HepG2 (cell line): ENCODE results near the gene CCDC150. TPM values are rescaled to one million over a fixed set of nuclear protein-coding genes. Genes with fewer than 3 reads are reported as not detected.

ENCODE experiments used
- ATAC-seq: fragments of 200-7000 bp; cut with Tn5 transposase; 3 replicates; pipeline ENCODE4 v1.9.1; 2020; ENCODE audit warnings: mild to moderate bottlenecking, moderate library complexity
- BruUV-seq: library from RNA; stranded (reverse); fragments of 400-500 nt; replicated peaks from 2 replicates; lab custom pipeline; 2021; lab: Mats Ljungman, UMichigan
- CTCF ChIA-PET: fragments of 300-600 bp; formaldehyde crosslinking; extraction: SDS; loops from one replicate; lab custom pipeline; 2021; ENCODE audit warnings: low total read pairs, inconsistent platforms, low intra/inter-chr PET ratio; lab: Yijun Ruan, JAX
- POLR2A ChIA-PET: fragments of 350-600 bp; sonication (Branson Sonifier 250); formaldehyde crosslinking; loops from one replicate; lab custom pipeline; 2020; ENCODE audit warnings: antibody characterized with exemption, inconsistent platforms; lab: Yijun Ruan, JAX
- DNase-seq: peaks from one replicate; pipeline ENCODE4 v3.0.0-alpha.2; 2015; ENCODE audit warnings: low spot score
- FAIRE-seq: peaks from 3 replicates; lab custom pipeline; 2011; peaks lifted over from hg19 to GRCh38; lab: Jason Lieb, UNC
- H2AFZ ChIP-seq: one replicate; pipeline ENCODE4 v1.6.1; 2011; ENCODE audit warnings: low read length, inconsistent platforms
- H3K27ac ChIP-seq: fragments of 300-600 bp; 3 replicates; pipeline ENCODE4 v1.8.0; 2011; ENCODE audit warnings: mixed run types, mild to moderate bottlenecking, mixed read lengths, low read length, inconsistent platforms; ENCODE audit not compliant: insufficient read depth; ENCODE audit errors: extremely low read length
- H3K27me3 ChIP-seq, 2 experiments: fragments of 200-600 bp in 1 of 2; 2 replicates in 1 of 2; 3 replicates in 1 of 2; pipeline versions ENCODE4 v1.6.0 to v1.8.0; 2011; ENCODE audit warnings: low read length in 2 of 2, mild to moderate bottlenecking in 2 of 2, moderate library complexity in 2 of 2, inconsistent platforms in 1 of 2; ENCODE audit not compliant: insufficient read depth in 2 of 2, control insufficient read depth in 1 of 2
- H3K36me3 ChIP-seq, 2 experiments: fragments of 200-600 bp in 1 of 2; replicated peaks in 1 of 2; 2 replicates in 1 of 2; 3 replicates in 1 of 2; pipeline versions ENCODE4 v1.5.1 to v1.8.0; 2011; ENCODE audit warnings: low read length in 2 of 2, inconsistent platforms in 1 of 2; ENCODE audit not compliant: insufficient read depth in 2 of 2, control insufficient read depth in 1 of 2
- H3K4me1 ChIP-seq: 2 replicates; pipeline ENCODE4 v1.5.1; 2012; ENCODE audit warnings: low read length, inconsistent platforms; ENCODE audit not compliant: insufficient read depth
- H3K4me2 ChIP-seq: 2 replicates; pipeline ENCODE4 v1.6.0; 2011; ENCODE audit warnings: low read depth, low read length, inconsistent platforms
- H3K4me3 ChIP-seq, 3 experiments: fragments of 200-600 bp in 1 of 3; sonication (generic), shearing (Covaris generic) in 1 of 3; replicated peaks in 1 of 3; 2 replicates each; pipeline ENCODE4 v1.5.1; 2011 to 2016; ENCODE audit warnings: low read length in 3 of 3, inconsistent platforms in 2 of 3, low read depth in 2 of 3, mild to moderate bottlenecking in 2 of 3, control low read depth in 1 of 3, mixed read lengths in 1 of 3; ENCODE audit not compliant: insufficient read depth in 1 of 3
- H3K79me2 ChIP-seq: one replicate; pipeline ENCODE4 v1.6.1; 2011; ENCODE audit warnings: low read length, inconsistent platforms; ENCODE audit not compliant: insufficient read depth
- H3K9ac ChIP-seq: 2 replicates; pipeline ENCODE4 v1.6.0; 2011; ENCODE audit warnings: mild to moderate bottlenecking, low read depth, low read length, inconsistent platforms; ENCODE audit not compliant: insufficient read depth
- H3K9me3 ChIP-seq: 2 replicates; pipeline ENCODE4 v1.5.1; 2012; ENCODE audit warnings: mild to moderate bottlenecking, low read length
- H4K20me1 ChIP-seq: 2 replicates; pipeline ENCODE4 v1.6.0; 2011; ENCODE audit warnings: inconsistent platforms, mild to moderate bottlenecking, low read length, moderate library complexity; ENCODE audit not compliant: insufficient read depth
- ETV5 ChIP-seq: IDR thresholded peaks from 2 replicates; pipeline ENCODE4 v1.6.1; 2018; ENCODE audit warnings: missing biosample characterization, missing genetic modification reagents, inconsistent platforms, borderline replicate concordance
- FOSL2 ChIP-seq: sonication (generic); formaldehyde crosslinking; IDR thresholded peaks from 2 replicates; pipeline ENCODE4 v1.4.0; 2020; ENCODE audit warnings: missing genetic modification reagents
- GABPA ChIP-seq, 2 experiments: IDR thresholded peaks; 2 replicates each; pipeline ENCODE4 v1.6.1; 2011 to 2016; ENCODE audit warnings: low read depth in 2 of 2, low read length in 1 of 2, missing biosample characterization in 1 of 2, missing genetic modification characterization in 1 of 2
- HBP1 ChIP-seq: IDR thresholded peaks from 2 replicates; pipeline ENCODE4 v1.6.1; 2016; ENCODE audit warnings: low read depth, control low read depth
- HMG20A ChIP-seq: IDR thresholded peaks from 2 replicates; pipeline ENCODE4 v1.6.1; 2016; ENCODE audit warnings: borderline replicate concordance
- KDM6A ChIP-seq: IDR thresholded peaks from 2 replicates; pipeline ENCODE4 v1.6.1; 2016; ENCODE audit warnings: low read depth
- RFX5 ChIP-seq: IDR thresholded peaks from 2 replicates; pipeline ENCODE4 v1.6.1; 2011; ENCODE audit warnings: low read depth, low read length, improper control_type of control experiment
- SIX1 ChIP-seq: sonication (generic); formaldehyde crosslinking; IDR thresholded peaks from 2 replicates; pipeline ENCODE4 v1.4.0; 2020; ENCODE audit warnings: missing genetic modification reagents, borderline replicate concordance
- ZKSCAN8 ChIP-seq: IDR thresholded peaks from 2 replicates; pipeline ENCODE4 v1.6.1; 2016; ENCODE audit warnings: borderline replicate concordance, missing genetic modification reagents, missing compliant biosample characterization
- ZMYM2 ChIP-seq: sonication (generic); formaldehyde crosslinking; IDR thresholded peaks from 2 replicates; pipeline ENCODE4 v1.8.0; 2022; ENCODE audit warnings: mild to moderate bottlenecking, missing genetic modification reagents
- ZNF224 ChIP-seq: sonication (generic); formaldehyde crosslinking; IDR thresholded peaks from 2 replicates; pipeline ENCODE4 v1.5.0; 2020; ENCODE audit warnings: mild to moderate bottlenecking, missing genetic modification reagents
- ZNF382 ChIP-seq: sonication (generic); formaldehyde crosslinking; IDR thresholded peaks from 2 replicates; pipeline ENCODE4 v1.5.0; 2020; ENCODE audit warnings: missing genetic modification reagents, mild to moderate bottlenecking, borderline replicate concordance
- ZNF564 ChIP-seq: sonication (generic); formaldehyde crosslinking; IDR thresholded peaks from 2 replicates; pipeline ENCODE4 v1.8.1; 2023; ENCODE audit warnings: mild to moderate bottlenecking, missing genetic modification reagents
- WGBS: methylation state at CpG from one replicate; pipeline ENCODE4 v1.1.6; 2017; ENCODE audit warnings: low lambda C conversion rate; 5-methylcytosine and 5-hydroxymethylcytosine counted together
- in situ Hi-C: cut with HindIII; loops from 2 replicates; pipeline ENCODE4 v1.10.0; 2017; ENCODE audit warnings: low pct_unique_long_range_greater_than_20kb; ENCODE audit not compliant: extremely low pct_ligation_motif_present
- intact Hi-C: fragments of 100-400 bp; cut with micrococcal nuclease; formaldehyde crosslinking; loops from one replicate; pipeline ENCODE4 v1.10.0; 2022; ENCODE audit not compliant: unreplicated experiment
- polyA plus RNA-seq, 8 experiments: library from polyadenylated mRNA; depleted of rRNA in 3 of 8; stranded (reverse) in 7 of 8; unstranded in 1 of 8; fragments of >200 nt; fragmentation: Illumina TruSeq in 4 of 8; extraction: Trizol in 4 of 8; gene quantifications; 2 replicates each; pipeline versions ENCODE4 v1.2.1 to v1.2.3, GENCODE V29; 2011 to 2016; ENCODE audit warnings: low read depth in 4 of 8, missing spikeins in 1 of 8, mixed read lengths in 1 of 8; ENCODE audit not compliant: insufficient read depth in 1 of 8
- total RNA-seq, 5 experiments: library from RNA; depleted of rRNA; stranded (reverse); fragments of >200 nt; fragmentation: Illumina TruSeq; extraction: Trizol; gene quantifications; 2 replicates each; pipeline ENCODE4 v1.2.3, GENCODE V29; 2016; ENCODE audit warnings: low read depth in 1 of 5

Gene CCDC150
- total and polyA plus RNA-seq, 2 of the 13 experiments (the other 11 are each of a cell fraction or from before 2014, with no cell fraction given), result 14.9 to 32.6 TPM

- Histone ChIP-seq H3K9me3 (no peaks in the 10 kb centered on the region), H4K20me1 (no peaks in the 10 kb centered on the region), H3K27ac (no peak overlapping the region), H2AFZ (no peak overlapping the region), H3K4me1 (no peaks in the 10 kb centered on the region), H3K36me3 (no peaks in the 10 kb centered on the region), H3K79me2 (no peaks in the 10 kb centered on the region), H3K9ac (no peak overlapping the region), H3K4me2 (no peak overlapping the region)
- no peak for FAIRE-seq
- ATAC-seq, result no peak
- POLR2A ChIA-PET, result no interaction called here
- intact Hi-C loops, result no loop called here
- DNase-seq, result peak; percentile 25
- no TSS peak for BruUV-seq
- CTCF ChIA-PET, result no interaction called here
- 95% methylated on average over 3 of the region's 3 CpGs for WGBS
- peak; percentile 87 for TF ChIP-seq FOSL2
- no peak for TF ChIP-seq KDM6A (CRISPR knock-in tag)
- no peak for TF ChIP-seq RFX5
- no peak for TF ChIP-seq HBP1
- TF ChIP-seq, all 625 proteins: peak for 1
- Histone ChIP-seq H3K27me3 (no peaks in the 10 kb centered on the region), H3K4me3 (no peak overlapping the region)
- in situ Hi-C loops, result no loop called here
Observed at GRCh38 chr2:196696423-196697079, 57.0 kb downstream of the CCDC150 start.

GRCh38 chr2:196697825-196698224 is 58.3 kb downstream of the CCDC150 start:
- intact Hi-C loops, result no loop called here
- no peak overlapping the region for H3K4me3 ChIP-seq
- no TSS peak for BruUV-seq

More at GRCh38 chr2:196697825-196698224, 58.3 kb downstream of the CCDC150 start:
- ChIA-PET CTCF (no interaction called here), POLR2A (no interaction called here)
- Histone ChIP-seq H4K20me1 (no peaks in the 10 kb centered on the region), H3K9me3 (no peaks in the 10 kb centered on the region), H3K9ac (no peak overlapping the region), H3K27ac (no peak overlapping the region), H3K4me1 (no peaks in the 10 kb centered on the region), H2AFZ (no peak overlapping the region), H3K4me2 (no peak overlapping the region), H3K36me3 (no peaks in the 10 kb centered on the region), H3K79me2 (no peaks in the 10 kb centered on the region), H3K27me3 (no peaks in the 10 kb centered on the region)
- ATAC-seq (no peak), FAIRE-seq (no peak), DNase-seq (no peak)
- TF ChIP-seq ZKSCAN8 (CRISPR knock-in tag), result no peak
- TF ChIP-seq SIX1 (CRISPR knock-in tag), result no peak
- no peak for TF ChIP-seq ZMYM2 (CRISPR knock-in tag)
- TF ChIP-seq GABPA (IDR thresholded peaks at IDR 0.05; ENCODE audit: low read depth, low read length), result no peak
- TF ChIP-seq GABPA (CRISPR knock-in tag; IDR thresholded peaks at IDR 0.05; ENCODE audit: low read depth), result no peak
- no peak for TF ChIP-seq ZNF224 (CRISPR knock-in tag)
- TF ChIP-seq ZNF564, result no peak
- no peak for TF ChIP-seq HMG20A (CRISPR knock-in tag)
- TF ChIP-seq ETV5 (CRISPR knock-in tag), result no peak
- no peak for TF ChIP-seq ZNF382 (CRISPR knock-in tag)
- in situ Hi-C loops, result no loop called here
